GM23248 (cell line): ENCODE results near the gene KLRD1. TPM values are rescaled to one million over a fixed set of nuclear protein-coding genes. Genes with fewer than 3 reads are reported as not detected.

ENCODE experiments used
- DNase-seq: peaks from one replicate; pipeline ENCODE4 v3.0.0-alpha.2; 2015
- H2AFZ ChIP-seq: fragments of 200-600 bp; sonication (generic); 2 replicates; pipeline ENCODE4 v1.6.1; 2016; ENCODE audit warnings: antibody characterized with exemption
- H3F3A ChIP-seq: fragments of 200-600 bp; sonication (generic); 2 replicates; pipeline ENCODE4 v1.6.1; 2016; ENCODE audit warnings: mild to moderate bottlenecking, antibody characterized with exemption, mixed run types; ENCODE audit not compliant: insufficient read depth
- H3K27ac ChIP-seq: fragments of 200-600 bp; sonication (generic); 2 replicates; pipeline ENCODE4 v1.5.1; 2016; ENCODE audit warnings: mild to moderate bottlenecking
- H3K27me3 ChIP-seq: fragments of 200-600 bp; sonication (generic); replicated peaks from 2 replicates; pipeline ENCODE4 v1.6.1; 2016; ENCODE audit warnings: mild to moderate bottlenecking; ENCODE audit not compliant: insufficient read depth
- H3K36me3 ChIP-seq: fragments of 200-600 bp; sonication (generic); 2 replicates; pipeline ENCODE4 v1.6.1; 2016; ENCODE audit warnings: low read depth, mild to moderate bottlenecking
- H3K4me1 ChIP-seq: fragments of 200-600 bp; sonication (generic); 2 replicates; pipeline ENCODE4 v1.6.1; 2016; ENCODE audit warnings: mild to moderate bottlenecking; ENCODE audit not compliant: insufficient read depth
- H3K4me2 ChIP-seq: fragments of 200-600 bp; sonication (generic); one replicate; pipeline ENCODE4 v1.6.1; 2016; ENCODE audit warnings: mild to moderate bottlenecking; ENCODE audit not compliant: unreplicated experiment
- H3K4me3 ChIP-seq: fragments of 200-600 bp; sonication (generic); 2 replicates; pipeline ENCODE4 v1.5.1; 2016; ENCODE audit warnings: mild to moderate bottlenecking
- H3K79me2 ChIP-seq: fragments of 200-600 bp; sonication (generic); 2 replicates; pipeline ENCODE4 v1.6.1; 2016; ENCODE audit warnings: mild to moderate bottlenecking; ENCODE audit not compliant: insufficient read depth
- H3K9ac ChIP-seq: fragments of 200-600 bp; sonication (generic); 2 replicates; pipeline ENCODE4 v1.6.1; 2016; ENCODE audit warnings: mild to moderate bottlenecking
- H3K9me2 ChIP-seq: fragments of 200-600 bp; sonication (generic); 2 replicates; pipeline ENCODE4 v1.6.1; 2016; ENCODE audit warnings: mixed run types, mild to moderate bottlenecking, moderate library complexity; ENCODE audit not compliant: insufficient read depth
- H3K9me3 ChIP-seq: fragments of 200-600 bp; sonication (generic); one replicate; pipeline ENCODE4 v1.6.1; 2017; ENCODE audit warnings: low read depth
- H4K20me1 ChIP-seq: fragments of 200-600 bp; sonication (generic); 2 replicates; pipeline ENCODE4 v1.6.0; 2016; ENCODE audit not compliant: insufficient read depth
- EZH2 ChIP-seq: fragments of 200-600 bp; sonication (generic); IDR thresholded peaks from 2 replicates; pipeline ENCODE4 v1.6.1; 2018; ENCODE audit warnings: antibody characterized with exemption, mild to moderate bottlenecking; ENCODE audit not compliant: insufficient read depth, poor library complexity, severe bottlenecking
- EZH2phosphoT487 ChIP-seq: fragments of 200-600 bp; sonication (generic); IDR thresholded peaks from 2 replicates; pipeline ENCODE4 v1.6.1; 2018; ENCODE audit warnings: antibody characterized with exemption, moderate library complexity, mild to moderate bottlenecking, low read depth; ENCODE audit not compliant: insufficient read depth
- WGBS, 2 experiments: methylation state at CpG; one replicate each; pipeline ENCODE4 v1.1.6; 2015 to 2017; ENCODE audit warnings: low lambda C conversion rate in 2 of 2, low coverage in 1 of 2; ENCODE audit errors: missing lambda C conversion rate in 2 of 2; 5-methylcytosine and 5-hydroxymethylcytosine counted together
- in situ Hi-C: fragments of 300-500 bp; cut with MboI; formaldehyde crosslinking; loops from 2 replicates; pipeline ENCODE4 v1.15.0; 2020
- polyA plus RNA-seq: library from polyadenylated mRNA; unstranded; fragments of >200 nt; fragmentation: Nextera tagmentation; extraction: Ambion mirVana; gene quantifications from 2 replicates; pipeline ENCODE4 v1.2.1, GENCODE V29; 2016
- total RNA-seq: library from RNA; depleted of rRNA; stranded (reverse); fragments of >200 nt; shearing (Covaris generic); gene quantifications from 2 replicates; pipeline ENCODE4 v1.2.3, GENCODE V29; 2014

Gene KLRD1
- total and polyA plus RNA-seq, 2 experiments from 2014 or later: 0.11 to 0.25 TPM

DNA sequence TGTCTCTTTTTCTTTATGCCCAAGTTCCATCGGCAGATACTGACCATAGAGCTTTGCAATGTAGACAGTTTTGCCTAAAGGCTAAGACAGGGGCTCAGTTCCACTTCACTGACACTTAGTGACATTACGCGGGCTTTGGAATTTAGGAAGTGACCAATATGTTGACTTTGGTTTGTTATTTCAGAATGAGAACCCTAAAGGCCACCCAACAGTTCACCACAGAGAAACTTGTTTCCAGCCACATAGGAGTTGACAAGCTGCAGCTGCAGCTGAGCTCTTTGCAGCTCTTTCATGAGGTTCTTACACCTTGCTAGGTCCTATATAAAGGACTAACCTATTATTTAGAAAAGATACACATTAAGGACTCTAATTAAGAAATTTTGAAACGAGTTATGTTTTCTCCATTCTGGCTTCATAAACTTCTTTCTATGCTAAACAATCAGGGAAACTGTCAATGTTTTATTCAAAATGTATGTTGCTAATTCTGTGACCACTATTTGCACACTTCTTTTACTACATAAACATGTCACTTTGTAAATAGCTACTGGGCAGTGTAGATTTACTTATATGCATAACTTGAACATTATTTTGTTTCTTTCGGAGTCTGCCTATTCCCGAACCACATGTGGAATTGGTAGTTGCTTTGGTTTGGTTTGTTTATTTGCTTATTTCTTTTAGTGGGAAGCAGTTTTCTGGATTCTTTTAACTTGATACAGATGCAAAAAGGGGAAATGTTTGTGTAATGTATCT is 18.5 kb upstream of the KLRD1 start:
- in situ Hi-C loops: no loop called here
- DNase-seq: no peak

GRCh38 chr12:10291030-10291429 is 16.6 kb upstream of the KLRD1 start:
- Histone ChIP-seq H4K20me1 (no peaks in the 10 kb centered on the region), H3K9me2 (no peaks in the 10 kb centered on the region), H3K4me1 (no peaks in the 10 kb centered on the region), H3K9me3 (no peaks in the 10 kb centered on the region), H2AFZ (no peak overlapping the region), H3K79me2 (no peaks in the 10 kb centered on the region), H3K9ac (no peak overlapping the region), H3K4me3 (no peak overlapping the region), H3F3A (no peaks in the 10 kb centered on the region), H3K27me3 (no peaks in the 10 kb centered on the region), H3K4me2 (no peak overlapping the region), H3K36me3 (no peaks in the 10 kb centered on the region), H3K27ac (no peak overlapping the region)
- in situ Hi-C loops: no loop called here
- no peak for DNase-seq
- TF ChIP-seq EZH2phosphoT487: no peak
- TF ChIP-seq EZH2: no peak

More for the DNA sequence above, 18.5 kb upstream of the KLRD1 start:
- Histone ChIP-seq H3K79me2 (no peaks in the 10 kb centered on the region), H3K4me3 (no peak overlapping the region), H3K36me3 (no peaks in the 10 kb centered on the region), H3K27ac (no peak overlapping the region), H2AFZ (no peak overlapping the region), H3K27me3 (no peaks in the 10 kb centered on the region), H3K4me1 (no peaks in the 10 kb centered on the region), H3K9me3 (no peaks in the 10 kb centered on the region), H3F3A (no peaks in the 10 kb centered on the region), H3K4me2 (no peak overlapping the region), H3K9ac (no peak overlapping the region), H3K9me2 (no peaks in the 10 kb centered on the region), H4K20me1 (no peaks in the 10 kb centered on the region)
- TF ChIP-seq EZH2phosphoT487: no peak
- no peak for TF ChIP-seq EZH2
- WGBS, 2 experiments: 77% methylated on average over 6 of the region's 6 CpGs

DNA sequence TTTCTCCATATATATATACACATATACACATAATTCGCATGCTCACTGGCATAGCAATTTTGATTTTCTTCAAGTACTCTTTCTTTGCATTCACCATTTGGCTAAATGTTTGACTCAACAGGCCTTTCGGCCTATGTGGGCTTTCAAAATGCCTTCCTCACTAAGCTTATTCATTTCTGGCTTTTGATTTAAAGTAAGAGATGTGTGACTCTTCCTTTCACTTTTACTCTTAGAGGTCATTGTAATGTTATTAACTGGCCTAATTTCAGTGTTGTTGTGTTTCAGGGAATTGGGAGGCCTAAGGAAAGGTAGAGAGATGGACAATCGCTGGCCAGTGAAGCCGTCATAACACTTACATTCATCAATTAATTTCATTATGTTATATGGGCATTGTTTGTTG is 14.5 kb upstream of the KLRD1 start:
- Histone ChIP-seq H3K9me3 (no peaks in the 10 kb centered on the region), H3K9ac (no peak overlapping the region), H4K20me1 (no peaks in the 10 kb centered on the region), H3K4me2 (no peak overlapping the region), H3F3A (no peaks in the 10 kb centered on the region), H3K9me2 (no peaks in the 10 kb centered on the region), H3K27me3 (peaks cover 7% of the 10 kb centered on the region; the same call in 1 of the 2 replicates), H3K4me3 (no peak overlapping the region), H3K36me3 (no peaks in the 10 kb centered on the region), H3K79me2 (no peaks in the 10 kb centered on the region), H3K27ac (no peak overlapping the region), H2AFZ (no peak overlapping the region), H3K4me1 (no peaks in the 10 kb centered on the region)
- in situ Hi-C loops: no loop called here
- TF ChIP-seq EZH2 (no peak), EZH2phosphoT487 (no peak)
- 83 to 95% methylated on average over 4 of the region's 4 CpGs for WGBS, 2 experiments
- DNase-seq: no peak

DNA sequence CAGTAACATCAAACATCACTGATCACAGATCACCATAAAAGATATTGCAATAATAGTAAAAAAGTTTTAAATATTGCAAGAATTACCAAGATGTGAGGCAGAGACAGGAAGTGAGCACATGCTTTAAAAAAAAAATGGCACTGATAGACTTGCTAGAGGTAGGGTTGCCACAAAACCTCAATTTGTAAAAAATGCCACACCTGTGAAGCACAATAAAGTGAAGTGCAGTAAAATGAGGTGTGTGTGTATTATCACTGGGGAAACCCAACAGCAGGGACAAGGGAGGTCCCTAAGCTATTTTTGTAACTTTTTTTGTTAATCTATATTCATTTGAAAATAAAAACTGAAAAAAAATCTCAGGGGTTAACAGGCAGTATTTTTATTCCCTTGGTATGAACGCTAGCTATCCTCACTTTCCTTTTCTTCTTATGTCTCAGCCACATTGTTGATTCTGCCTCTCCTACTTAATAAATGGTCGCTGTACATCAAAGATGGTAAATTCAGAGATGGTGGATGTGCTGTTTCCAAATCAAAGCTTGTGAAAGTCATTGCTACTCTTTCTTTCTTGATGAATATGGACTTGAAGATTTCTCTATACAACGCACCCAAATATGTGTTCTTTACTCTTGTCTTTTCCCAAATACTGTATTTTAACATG is 14.0 kb upstream of the KLRD1 start:
- no peaks in the 10 kb centered on the region for H3K36me3 ChIP-seq
- H3K9me2 ChIP-seq: no peaks in the 10 kb centered on the region
- 55 to 71% methylated on average over 3 of the region's 3 CpGs for WGBS, 2 experiments
- no peak overlapping the region for H3K4me3 ChIP-seq
- H3F3A ChIP-seq: no peaks in the 10 kb centered on the region
- no peaks in the 10 kb centered on the region for H3K9me3 ChIP-seq
- H3K4me1 ChIP-seq: no peaks in the 10 kb centered on the region
- peaks cover 7% of the 10 kb centered on the region; the same call in 1 of the 2 replicates for H3K27me3 ChIP-seq
- no peak for TF ChIP-seq EZH2
- no peak for TF ChIP-seq EZH2phosphoT487
- no peak overlapping the region for H2AFZ ChIP-seq
- H3K4me2 ChIP-seq: no peak overlapping the region
- no peaks in the 10 kb centered on the region for H4K20me1 ChIP-seq
- no peaks in the 10 kb centered on the region for H3K79me2 ChIP-seq
- no peak overlapping the region for H3K9ac ChIP-seq
- DNase-seq: no peak
- H3K27ac ChIP-seq: no peak overlapping the region
- in situ Hi-C loops: no loop called here
